K562 (cell line): ENCODE results near the gene PCDHGB2. TPM values are rescaled to one million over a fixed set of nuclear protein-coding genes. Genes with fewer than 3 reads are reported as not detected.
"Not testable (repeated sequence)": the region's sequence is repeated elsewhere in the genome, so short reads cannot be mapped to it uniquely, and the experiment has no call there.

Experiments
- ATAC-seq: fragments of 200-7000 bp; cut with Tn5 transposase; 3 replicates; pipeline ENCODE4 v1.9.1; 2020; ENCODE audit warnings: moderate library complexity
- BruUV-seq: library from RNA; stranded (reverse); fragments of 400-500 nt; replicated peaks from 2 replicates; lab custom pipeline; 2021; lab: Mats Ljungman, UMichigan
- CTCF ChIA-PET: fragments of 300-600 bp; formaldehyde crosslinking; extraction: SDS; loops from one replicate; lab custom pipeline; 2021; ENCODE audit warnings: low intra/inter-chr PET ratio; lab: Yijun Ruan, JAX
- POLR2A ChIA-PET: fragments of 300-600, 350-650 bp; sonication (Branson Sonifier 250); formaldehyde crosslinking; extraction: SDS; loops from one replicate; lab custom pipeline; 2021; ENCODE audit warnings: antibody characterized with exemption, inconsistent platforms; lab: Yijun Ruan, JAX
- DNase-seq, 4 experiments: peaks; one replicate each; pipeline versions ENCODE4 v3.0.0 to v3.0.0-alpha.2; 2011 to 2018; ENCODE audit warnings: low spot score in 3 of 4, mixed read lengths in 3 of 4; ENCODE audit errors: extremely low read depth in 1 of 4
- FAIRE-seq: peaks from 2 replicates; lab custom pipeline; 2011; peaks lifted over from hg19 to GRCh38; lab: Jason Lieb, UNC
- H2AFZ ChIP-seq: 2 replicates; pipeline ENCODE4 v1.6.0; 2011; ENCODE audit warnings: low read depth, low read length, control low read depth, inconsistent platforms
- H3K27ac ChIP-seq: fragments of 200-600 bp; 3 replicates; pipeline ENCODE4 v1.8.0; 2011; ENCODE audit warnings: low read depth, mild to moderate bottlenecking, control low read depth, inconsistent platforms, low read length, moderate library complexity, mixed read lengths; ENCODE audit errors: extremely low read depth
- H3K27me3 ChIP-seq, 2 experiments: fragments of 300-600 bp in 1 of 2; 2 replicates in 1 of 2; 3 replicates in 1 of 2; pipeline versions ENCODE4 v1.6.0 to v1.8.0; 2011; ENCODE audit warnings: inconsistent platforms in 2 of 2, low read length in 2 of 2, mild to moderate bottlenecking in 1 of 2, mixed read lengths in 1 of 2, moderate library complexity in 1 of 2; ENCODE audit not compliant: control insufficient read depth in 2 of 2, insufficient read depth in 2 of 2
- H3K36me3 ChIP-seq: fragments of 300-600 bp; 3 replicates; pipeline ENCODE4 v1.8.0; 2011; ENCODE audit warnings: mild to moderate bottlenecking, low read length, inconsistent platforms; ENCODE audit not compliant: control insufficient read depth, insufficient read depth
- H3K4me1 ChIP-seq, 2 experiments: fragments of 200-600 bp in 1 of 2; replicated peaks in 1 of 2; 2 replicates in 1 of 2; 3 replicates in 1 of 2; pipeline versions ENCODE4 v1.5.1 to v1.8.0; 2011; ENCODE audit warnings: inconsistent platforms in 2 of 2, low read length in 2 of 2, mild to moderate bottlenecking in 1 of 2, mixed read lengths in 1 of 2, moderate library complexity in 1 of 2; ENCODE audit not compliant: control insufficient read depth in 2 of 2, insufficient read depth in 2 of 2
- H3K4me2 ChIP-seq: 2 replicates; pipeline ENCODE4 v1.6.1; 2011; ENCODE audit warnings: low read length, control low read depth, inconsistent platforms, mixed read lengths; ENCODE audit not compliant: insufficient read depth
- H3K4me3 ChIP-seq: fragments of 200-600 bp; sonication (generic), shearing (Covaris generic); 2 replicates; pipeline ENCODE4 v1.5.1; 2016; ENCODE audit warnings: control low read depth, inconsistent platforms
- H3K79me2 ChIP-seq: fragments of 200-600 bp; 3 replicates; pipeline ENCODE4 v1.8.0; 2011; ENCODE audit warnings: low read length, inconsistent platforms; ENCODE audit not compliant: control insufficient read depth, insufficient read depth
- H3K9ac ChIP-seq, 2 experiments: 2 replicates each; pipeline versions ENCODE4 v1.6.0 to v1.6.1; 2011; ENCODE audit warnings: low read depth in 2 of 2, low read length in 2 of 2, control low read depth in 1 of 2, inconsistent platforms in 1 of 2, mild to moderate bottlenecking in 1 of 2, mixed read lengths in 1 of 2; ENCODE audit not compliant: insufficient read depth in 1 of 2
- H3K9me1 ChIP-seq: one replicate; pipeline ENCODE4 v1.6.0; 2011; ENCODE audit warnings: inconsistent platforms, mild to moderate bottlenecking, low read length, moderate library complexity; ENCODE audit not compliant: control insufficient read depth, insufficient read depth
- H3K9me3 ChIP-seq: replicated peaks from 2 replicates; pipeline ENCODE4 v1.5.1; 2011; ENCODE audit warnings: low read depth, low read length, inconsistent platforms; ENCODE audit not compliant: control insufficient read depth, insufficient read depth
- H4K20me1 ChIP-seq: replicated peaks from 2 replicates; pipeline ENCODE4 v1.6.1; 2011; ENCODE audit warnings: low read length, inconsistent platforms, mixed read lengths; ENCODE audit not compliant: control insufficient read depth, insufficient read depth
- ARHGAP35 ChIP-seq: fragments of 450-650 bp; IDR thresholded peaks from 2 replicates; pipeline ENCODE4 v1.6.1; 2018; ENCODE audit not compliant: partially characterized antibody
- CAMTA2 ChIP-seq: fragments of 250-450 bp; sonication (Bioruptor Pico); conservative IDR thresholded peaks from 2 replicates; pipeline ENCODE4 v1.5.1; 2022
- ELF4 ChIP-seq: fragments of 450-650 bp; formaldehyde crosslinking; IDR thresholded peaks from 2 replicates; pipeline ENCODE4 v1.4.0; 2022; ENCODE audit warnings: missing genetic modification characterization
- EP300 ChIP-seq: IDR thresholded peaks from 2 replicates; pipeline ENCODE4 v1.6.1; 2012; ENCODE audit warnings: low read length, improper control_type of control experiment
- ESRRA ChIP-seq: fragments of 450-650 bp; IDR thresholded peaks from 2 replicates; pipeline ENCODE4 v1.6.1; 2014; ENCODE audit warnings: low read depth, mild to moderate bottlenecking, moderate library complexity, borderline replicate concordance
- GATAD2A ChIP-seq: fragments of 450-650 bp; IDR thresholded peaks from 2 replicates; pipeline ENCODE4 v1.6.1; 2017
- HDAC1 ChIP-seq, 2 experiments: fragments of 450-650 bp; IDR thresholded peaks; 2 replicates each; pipeline ENCODE4 v1.6.1; 2016 to 2017; ENCODE audit warnings: inconsistent platforms in 1 of 2, mild to moderate bottlenecking in 1 of 2, moderate library complexity in 1 of 2
- NCOA6 ChIP-seq: fragments of 450-650 bp; IDR thresholded peaks from 2 replicates; pipeline ENCODE4 v1.6.1; 2017; ENCODE audit warnings: mild to moderate bottlenecking
- POU5F1 ChIP-seq: fragments of 150-350 bp; IDR thresholded peaks from 2 replicates; pipeline ENCODE4 v1.6.1; 2014; ENCODE audit warnings: borderline replicate concordance, low read length, low read depth, mild to moderate bottlenecking; ENCODE audit not compliant: partially characterized antibody
- SRSF3 ChIP-seq: fragments of 200-400 bp; formaldehyde crosslinking; IDR thresholded peaks from 2 replicates; pipeline ENCODE4 v1.6.1; 2016; ENCODE audit warnings: mild to moderate bottlenecking, low read length, moderate library complexity; ENCODE audit not compliant: insufficient read depth
- WGBS: fragments of 100-300 bp; shearing (Covaris generic); methylation state at CpG from one replicate; pipeline ENCODE4 v1.1.6; 2016; ENCODE audit warnings: low coverage, mixed read lengths; ENCODE audit not compliant: insufficient coverage; ENCODE audit errors: missing lambda C conversion rate; 5-methylcytosine and 5-hydroxymethylcytosine counted together
- in situ Hi-C: fragments of 300-500 bp; cut with MboI; formaldehyde crosslinking; loops from 4 replicates; pipeline ENCODE4 v1.15.0; 2018; ENCODE audit warnings: inconsistent platforms, mixed read lengths
- intact Hi-C: fragments of 100-400 bp; cut with micrococcal nuclease; formaldehyde crosslinking; loops from 2 replicates; pipeline ENCODE4 v1.14.2; 2022
- polyA plus RNA-seq, 8 experiments: library from polyadenylated mRNA; depleted of rRNA in 4 of 8; stranded (reverse) in 5 of 8; unstranded in 3 of 8; fragments of >200 nt; fragmentation: Nextera tagmentation in 2 of 8; fragmentation: Illumina TruSeq in 1 of 8; extraction: Ambion mirVana in 2 of 8; extraction: Trizol in 1 of 8; gene quantifications; 2 replicates each; pipeline versions ENCODE4 v1.2.1 to v1.2.3, GENCODE V29; 2011 to 2014; ENCODE audit warnings: inconsistent platforms in 1 of 8, missing spikeins in 1 of 8
- total RNA-seq, 7 experiments: library from RNA; depleted of rRNA in 6 of 7; stranded (reverse); fragments of >200 nt in 6 of 7; fragmentation: Illumina TruSeq in 2 of 7; extraction: Trizol in 2 of 7; gene quantifications; 2 replicates each; pipeline versions ENCODE4 v1.2.1 to v1.2.3, GENCODE V29; 2011 to 2021; ENCODE audit warnings: low replicate concordance in 1 of 7
- TF ChIP-seq, protein P1 (sequence below): sonication (generic); formaldehyde crosslinking; IDR thresholded peaks from 2 replicates; pipeline ENCODE4 v1.4.0; 2020; ENCODE audit warnings: mild to moderate bottlenecking, missing genetic modification reagents

Gene PCDHGB2
- total and polyA plus RNA-seq, 9 of the 15 experiments (the other 6 are each of a cell fraction or from before 2014, with no cell fraction given): 0.06 to 0.54 (median 0.29) TPM; not detected in 1

GRCh38 chr5:141340781-141341354 lies 18.9 kb upstream of the PCDHGB2 start:
- H3K9me3 ChIP-seq, in situ Hi-C loops, BruUV-seq, FAIRE-seq, H3K4me2 ChIP-seq, POLR2A ChIA-PET, H3K36me3 ChIP-seq, H2AFZ ChIP-seq, H3K9ac ChIP-seq, H3K79me2 ChIP-seq, H4K20me1 ChIP-seq, H3K9me1 ChIP-seq, DNase-seq, H3K4me3 ChIP-seq, ATAC-seq, H3K27ac ChIP-seq, H3K4me1 ChIP-seq: not testable (repeated sequence)
- intact Hi-C loops: loop anchor here (5.0 kb wide), 1 partner anchor 171 kb away; no protein-coding TSS in a partner anchor
- WGBS: 15% methylated on average over 29 of the region's 45 CpGs
- CTCF ChIA-PET: interaction anchor here (0.9 kb wide), 1 partner anchor 223 kb away, joined by 4 read pairs; no protein-coding TSS in a partner anchor
- peaks cover 10 to 26% of the 10 kb centered on the region in 2 experiments; a peak in 4 of 5 replicates for H3K27me3 ChIP-seq

DNA sequence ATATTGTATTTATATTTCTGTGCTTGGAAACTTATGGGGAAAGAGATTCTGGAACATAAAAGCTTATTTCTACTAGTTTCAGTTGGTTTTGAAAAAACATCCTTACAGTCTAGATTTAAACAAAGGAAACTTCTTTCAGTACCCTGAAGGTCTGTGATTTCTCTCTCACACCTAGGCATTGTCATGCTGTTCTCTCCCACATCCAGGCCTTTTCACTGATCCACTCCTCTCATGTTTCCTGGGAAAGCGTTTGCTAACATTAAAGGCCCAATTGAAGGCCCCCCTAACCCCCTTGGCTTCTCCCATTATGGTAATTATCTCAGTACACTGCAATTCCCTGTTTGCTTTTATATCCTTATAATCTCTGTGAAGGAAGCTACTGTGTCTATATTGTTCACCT lies 17.0 kb upstream of the PCDHGB2 start:
- FAIRE-seq: no peak

More for the DNA sequence above, 17.0 kb upstream of the PCDHGB2 start:
- TF ChIP-seq CAMTA2 (CRISPR knock-in tag) (no peak), NCOA6 (no peak), ELF4 (CRISPR knock-in tag) (no peak), ARHGAP35 (no peak), GATAD2A (no peak), POU5F1 (no peak), ESRRA (no peak), HDAC1 (IDR thresholded peaks at IDR 0.05) (no peak), EP300 (no peak), SRSF3 (no peak)
- TF ChIP-seq, protein P1, sequence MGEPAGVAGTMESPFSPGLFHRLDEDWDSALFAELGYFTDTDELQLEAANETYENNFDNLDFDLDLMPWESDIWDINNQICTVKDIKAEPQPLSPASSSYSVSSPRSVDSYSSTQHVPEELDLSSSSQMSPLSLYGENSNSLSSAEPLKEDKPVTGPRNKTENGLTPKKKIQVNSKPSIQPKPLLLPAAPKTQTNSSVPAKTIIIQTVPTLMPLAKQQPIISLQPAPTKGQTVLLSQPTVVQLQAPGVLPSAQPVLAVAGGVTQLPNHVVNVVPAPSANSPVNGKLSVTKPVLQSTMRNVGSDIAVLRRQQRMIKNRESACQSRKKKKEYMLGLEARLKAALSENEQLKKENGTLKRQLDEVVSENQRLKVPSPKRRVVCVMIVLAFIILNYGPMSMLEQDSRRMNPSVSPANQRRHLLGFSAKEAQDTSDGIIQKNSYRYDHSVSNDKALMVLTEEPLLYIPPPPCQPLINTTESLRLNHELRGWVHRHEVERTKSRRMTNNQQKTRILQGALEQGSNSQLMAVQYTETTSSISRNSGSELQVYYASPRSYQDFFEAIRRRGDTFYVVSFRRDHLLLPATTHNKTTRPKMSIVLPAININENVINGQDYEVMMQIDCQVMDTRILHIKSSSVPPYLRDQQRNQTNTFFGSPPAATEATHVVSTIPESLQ (CRISPR knock-in tag): no peak
- Histone ChIP-seq H3K9me3 (no peaks in the 10 kb centered on the region), H3K4me2 (no peak overlapping the region), H3K27ac (no peak overlapping the region), H3K36me3 (no peaks in the 10 kb centered on the region), H2AFZ (no peak overlapping the region), H3K79me2 (no peaks in the 10 kb centered on the region), H4K20me1 (no peaks in the 10 kb centered on the region), H3K9ac (no peak overlapping the region), H3K9me1 (no peaks in the 10 kb centered on the region), H3K4me3 (no peak overlapping the region), H3K4me1 (peaks cover 0 to 9% of the 10 kb centered on the region in 2 experiments; a peak in 3 of 5 replicates), H3K27me3 (peaks cover 10 to 26% of the 10 kb centered on the region in 2 experiments; a peak in 4 of 5 replicates)
- DNase-seq: no peak
- ChIA-PET POLR2A (no interaction called here), CTCF (no interaction called here)
- no peak for ATAC-seq
- intact Hi-C loops: loop anchor here (5.0 kb wide), 1 partner anchor 170 kb away; no protein-coding TSS in a partner anchor
- in situ Hi-C loops: no loop called here
- 0% methylated on average over 1 of the region's 1 CpG for WGBS
- BruUV-seq: no TSS peak
